ENCODE measurements around the gene MAPK8. TPM values are rescaled to one million over a fixed set of nuclear protein-coding genes. Genes with fewer than 3 reads are reported as not detected.

The MAPK8 gene
- total RNA-seq, 3 donors from 2014 or later: 47.1 to 56.4 (median 53.5) TPM

DNA sequence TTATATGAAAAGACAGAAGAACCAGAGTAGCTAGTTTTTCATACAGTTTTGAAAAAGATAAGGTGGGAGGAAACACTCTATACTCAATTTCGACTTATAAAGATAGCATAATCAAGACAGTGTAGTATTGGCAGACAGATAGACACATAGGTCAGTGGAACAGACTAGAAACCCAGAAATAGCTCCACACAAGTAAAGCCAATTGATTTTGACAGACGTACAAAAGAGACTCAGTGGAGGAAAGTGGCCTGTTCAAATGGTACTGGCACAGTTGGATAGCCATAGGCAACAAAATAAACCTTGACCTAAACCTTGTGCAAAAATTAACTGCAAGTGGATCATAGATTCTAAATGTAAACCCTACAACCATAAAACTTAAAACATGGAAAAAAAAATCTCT lies 46.8 kb downstream of the MAPK8 start:
- H3K36me3 ChIP-seq (ENCODE audit: low read depth): no peaks in the 10 kb centered on the region
- ATAC-seq (no peak), DNase-seq (no peak)
- intact Hi-C loops (cut with DNase I, micrococcal nuclease): no loop called here
- H3K4me3 ChIP-seq: no peak overlapping the region
- TF ChIP-seq, protein P1, sequence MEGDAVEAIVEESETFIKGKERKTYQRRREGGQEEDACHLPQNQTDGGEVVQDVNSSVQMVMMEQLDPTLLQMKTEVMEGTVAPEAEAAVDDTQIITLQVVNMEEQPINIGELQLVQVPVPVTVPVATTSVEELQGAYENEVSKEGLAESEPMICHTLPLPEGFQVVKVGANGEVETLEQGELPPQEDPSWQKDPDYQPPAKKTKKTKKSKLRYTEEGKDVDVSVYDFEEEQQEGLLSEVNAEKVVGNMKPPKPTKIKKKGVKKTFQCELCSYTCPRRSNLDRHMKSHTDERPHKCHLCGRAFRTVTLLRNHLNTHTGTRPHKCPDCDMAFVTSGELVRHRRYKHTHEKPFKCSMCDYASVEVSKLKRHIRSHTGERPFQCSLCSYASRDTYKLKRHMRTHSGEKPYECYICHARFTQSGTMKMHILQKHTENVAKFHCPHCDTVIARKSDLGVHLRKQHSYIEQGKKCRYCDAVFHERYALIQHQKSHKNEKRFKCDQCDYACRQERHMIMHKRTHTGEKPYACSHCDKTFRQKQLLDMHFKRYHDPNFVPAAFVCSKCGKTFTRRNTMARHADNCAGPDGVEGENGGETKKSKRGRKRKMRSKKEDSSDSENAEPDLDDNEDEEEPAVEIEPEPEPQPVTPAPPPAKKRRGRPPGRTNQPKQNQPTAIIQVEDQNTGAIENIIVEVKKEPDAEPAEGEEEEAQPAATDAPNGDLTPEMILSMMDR (IDR thresholded peaks at IDR 0.05): no peak
- peaks cover under 1% of the 10 kb centered on the region for H3K9me3 ChIP-seq
- H3K4me1 ChIP-seq (ENCODE audit: low read depth): no peaks in the 10 kb centered on the region

GRCh38 chr10:48357631-48358030 lies 51.2 kb downstream of the MAPK8 start:
- H3K36me3 ChIP-seq (ENCODE audit: low read depth): no peaks in the 10 kb centered on the region
- no peaks in the 10 kb centered on the region for H3K9me3 ChIP-seq
- intact Hi-C loops (cut with DNase I, micrococcal nuclease): no loop called here
- no peak for DNase-seq
- TF ChIP-seq, protein P1 (IDR thresholded peaks at IDR 0.05): no peak
- no peak for ATAC-seq
- no peaks in the 10 kb centered on the region for H3K4me1 ChIP-seq (ENCODE audit: low read depth)
- no peak overlapping the region for H3K4me3 ChIP-seq

DNA sequence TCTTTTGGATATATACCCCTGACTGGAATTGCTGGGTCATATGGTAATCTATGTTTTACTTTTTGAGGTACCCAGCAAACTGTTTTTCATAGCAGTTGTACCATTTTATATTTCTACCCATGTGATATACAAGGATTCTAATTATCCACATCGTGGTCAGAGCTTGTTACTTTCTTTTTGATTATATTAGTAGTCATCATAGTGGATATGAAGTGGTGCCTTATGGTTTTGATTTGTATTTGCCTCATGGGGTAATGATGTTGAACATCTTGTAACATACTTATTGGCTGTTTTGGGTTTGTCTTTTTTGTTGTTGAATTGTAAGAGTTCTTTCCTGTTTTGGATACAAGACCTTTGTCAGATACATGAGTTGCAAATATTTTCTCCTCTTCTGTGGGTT lies 51.7 kb downstream of the MAPK8 start:
- DNase-seq (no peak), ATAC-seq (no peak)
- intact Hi-C loops (cut with DNase I, micrococcal nuclease): no loop called here
- H3K4me1 ChIP-seq (ENCODE audit: low read depth): no peaks in the 10 kb centered on the region
- no peak overlapping the region for H3K4me3 ChIP-seq
- no peaks in the 10 kb centered on the region for H3K9me3 ChIP-seq
- H3K36me3 ChIP-seq (ENCODE audit: low read depth): no peaks in the 10 kb centered on the region
- TF ChIP-seq, protein P1 (IDR thresholded peaks at IDR 0.05): no peak

- TF ChIP-seq, protein P1 (IDR thresholded peaks at IDR 0.05): no peak
- Histone ChIP-seq H3K4me1 (ENCODE audit: low read depth) (no peaks in the 10 kb centered on the region), H3K4me3 (no peak overlapping the region), H3K9me3 (no peaks in the 10 kb centered on the region), H3K36me3 (ENCODE audit: low read depth) (no peaks in the 10 kb centered on the region)
- no peak for ATAC-seq
- DNase-seq: no peak
- intact Hi-C loops (cut with DNase I, micrococcal nuclease): no loop called here
Observed at GRCh38 chr10:48358838-48359237, 52.4 kb downstream of the MAPK8 start.

GRCh38 chr10:48361176-48361575 lies 54.7 kb downstream of the MAPK8 start:
- Histone ChIP-seq H3K4me1 (ENCODE audit: low read depth) (peaks cover 10% of the 10 kb centered on the region), H3K36me3 (ENCODE audit: low read depth) (no peaks in the 10 kb centered on the region), H3K9me3 (no peaks in the 10 kb centered on the region), H3K4me3 (no peak overlapping the region)
- intact Hi-C loops (cut with DNase I, micrococcal nuclease): no loop called here
- ATAC-seq (no peak), DNase-seq (no peak)
- TF ChIP-seq, protein P1 (IDR thresholded peaks at IDR 0.05): no peak
